ENCODE data around the gene RNF186.
A peak's percentile ranks its signal among the peaks of the same experiment; 100 is the strongest.
"Not testable (repeated sequence)": the region's sequence is repeated elsewhere in the genome, so short reads cannot be mapped to it uniquely, and the experiment has no call there.

Gene RNF186

GRCh38 chr1:19792237-19793002 is 22.7 kb downstream of the RNF186 start:
- H3K27ac ChIP-seq (replicated peaks; ENCODE audit: low read length) = no peak overlapping the region
- no peak overlapping the region for H2BK15ac ChIP-seq (ENCODE audit: low read length)
- H4K91ac ChIP-seq (ENCODE audit: low read depth, low read length, poor library complexity) = no peak overlapping the region
- DNase-seq (ENCODE audit: low spot score) = no peak
- H3K36me3 ChIP-seq (replicated peaks in 1 of 2; ENCODE audit: control insufficient read depth in 2 of 2, insufficient read depth in 2 of 2, low read length in 2 of 2) = no peaks in the 10 kb centered on the region
- H3K4me3 ChIP-seq (ENCODE audit: low read length in 2 of 2) = no peak overlapping the region
- no peak overlapping the region for H3K14ac ChIP-seq (ENCODE audit: low read length)
- no peak overlapping the region for H3K4ac ChIP-seq (ENCODE audit: low read length)
- no peak overlapping the region for H3K4me2 ChIP-seq (ENCODE audit: insufficient read depth, low read length, poor library complexity, severe bottlenecking)
- no peak overlapping the region for H2BK5ac ChIP-seq (ENCODE audit: low read length)
- H2AK5ac ChIP-seq (ENCODE audit: low read depth, low read length) = no peak overlapping the region
- no peak overlapping the region for H3K9ac ChIP-seq (ENCODE audit: low read depth, low read length, poor library complexity)
- H3K9me3 ChIP-seq (replicated peaks in 1 of 2; ENCODE audit: control insufficient read depth in 2 of 2, insufficient read depth in 1 of 2, low read depth in 1 of 2, low read length in 2 of 2) = no peaks in the 10 kb centered on the region
- no peak overlapping the region for H2BK120ac ChIP-seq (ENCODE audit: low read depth, low read length)
- H2AFZ ChIP-seq (ENCODE audit: low read length) = no peak overlapping the region
- H4K8ac ChIP-seq (ENCODE audit: low read depth, low read length) = no peak overlapping the region
- no peak overlapping the region for H3K23ac ChIP-seq (ENCODE audit: low read depth, low read length, poor library complexity)
- no peak overlapping the region for H3K18ac ChIP-seq (ENCODE audit: low read length)
- H3K4me1 ChIP-seq (ENCODE audit: control insufficient read depth in 2 of 2, insufficient read depth in 1 of 2, low read depth in 1 of 2, low read length in 2 of 2) = no peaks in the 10 kb centered on the region
- no peaks in the 10 kb centered on the region for H3K79me1 ChIP-seq (ENCODE audit: low read depth, low read length)
- H2BK12ac ChIP-seq (ENCODE audit: low read length) = no peak overlapping the region
- no CpG with 5 or more reads among the region's 4 CpGs for WGBS, 2 donors (ENCODE audit: extremely low coverage in 2 of 2, insufficient read length in 2 of 2, insufficient replicate concordance in 1 of 2)
- peaks cover 0 to 11% (median 0%) of the 10 kb centered on the region in 3 experiments for H3K27me3 ChIP-seq (ENCODE audit: control insufficient read depth in 3 of 3, insufficient read depth in 3 of 3, low read depth in 1 of 3, low read length in 3 of 3)

- H3K4me1 ChIP-seq (ENCODE audit: control insufficient read depth in 2 of 2, insufficient read depth in 1 of 2, low read depth in 1 of 2, low read length in 2 of 2); H3K9ac ChIP-seq (ENCODE audit: low read depth, low read length, poor library complexity); H2BK12ac ChIP-seq (ENCODE audit: low read length); H3K18ac ChIP-seq (ENCODE audit: low read length); H3K9me3 ChIP-seq (replicated peaks in 1 of 2; ENCODE audit: control insufficient read depth in 2 of 2, insufficient read depth in 1 of 2, low read depth in 1 of 2, low read length in 2 of 2); H3K4ac ChIP-seq (ENCODE audit: low read length); H3K79me1 ChIP-seq (ENCODE audit: low read depth, low read length); H2AFZ ChIP-seq (ENCODE audit: low read length); H3K4me2 ChIP-seq (ENCODE audit: insufficient read depth, low read length, poor library complexity, severe bottlenecking); H4K91ac ChIP-seq (ENCODE audit: low read depth, low read length, poor library complexity); H2BK15ac ChIP-seq (ENCODE audit: low read length); H3K14ac ChIP-seq (ENCODE audit: low read length); H3K27ac ChIP-seq (replicated peaks; ENCODE audit: low read length); H3K36me3 ChIP-seq (replicated peaks in 1 of 2; ENCODE audit: control insufficient read depth in 2 of 2, insufficient read depth in 2 of 2, low read length in 2 of 2); H2BK120ac ChIP-seq (ENCODE audit: low read depth, low read length); H3K4me3 ChIP-seq (ENCODE audit: low read length in 2 of 2); H2BK5ac ChIP-seq (ENCODE audit: low read length); H4K8ac ChIP-seq (ENCODE audit: low read depth, low read length); H2AK5ac ChIP-seq (ENCODE audit: low read depth, low read length); DNase-seq (ENCODE audit: low spot score); H3K23ac ChIP-seq (ENCODE audit: low read depth, low read length, poor library complexity): not testable (repeated sequence)
- WGBS, 2 donors (ENCODE audit: extremely low coverage in 2 of 2, insufficient read length in 2 of 2, insufficient replicate concordance in 1 of 2) = no CpG with 5 or more reads among the region's 9 CpGs
- peaks cover 0 to 22% (median 0%) of the 10 kb centered on the region in 3 experiments for H3K27me3 ChIP-seq (ENCODE audit: control insufficient read depth in 3 of 3, insufficient read depth in 3 of 3, low read depth in 1 of 3, low read length in 3 of 3)
These were observed 24.8 kb downstream of the RNF186 start for GRCh38 chr1:19790061-19790975.

GRCh38 chr1:19786988-19787423 is 28.1 kb downstream of the RNF186 start:
- no peaks in the 10 kb centered on the region for H3K4me1 ChIP-seq (ENCODE audit: control insufficient read depth in 2 of 2, insufficient read depth in 1 of 2, low read depth in 1 of 2, low read length in 2 of 2)
- no CpG with 5 or more reads among the region's 9 CpGs for WGBS, 2 donors (ENCODE audit: extremely low coverage in 2 of 2, insufficient read length in 2 of 2, insufficient replicate concordance in 1 of 2)
- no peak overlapping the region for H3K9ac ChIP-seq (ENCODE audit: low read depth, low read length, poor library complexity)
- no peak overlapping the region for H4K8ac ChIP-seq (ENCODE audit: low read depth, low read length)
- H3K18ac ChIP-seq (ENCODE audit: low read length) = peak overlapping the region; percentile 45
- no peak overlapping the region for H3K4me3 ChIP-seq (ENCODE audit: low read length in 2 of 2)
- no peaks in the 10 kb centered on the region for H3K36me3 ChIP-seq (replicated peaks in 1 of 2; ENCODE audit: control insufficient read depth in 2 of 2, insufficient read depth in 2 of 2, low read length in 2 of 2)
- H3K23ac ChIP-seq (ENCODE audit: low read depth, low read length, poor library complexity) = no peak overlapping the region
- no peak overlapping the region for H3K14ac ChIP-seq (ENCODE audit: low read length)
- no peak overlapping the region for H2BK12ac ChIP-seq (ENCODE audit: low read length)
- peaks cover 0 to 33% (median 0%) of the 10 kb centered on the region in 3 experiments for H3K27me3 ChIP-seq (ENCODE audit: control insufficient read depth in 3 of 3, insufficient read depth in 3 of 3, low read depth in 1 of 3, low read length in 3 of 3)
- no peak overlapping the region for H3K4me2 ChIP-seq (ENCODE audit: insufficient read depth, low read length, poor library complexity, severe bottlenecking)
- H2AFZ ChIP-seq (ENCODE audit: low read length) = no peak overlapping the region
- no peak overlapping the region for H2BK120ac ChIP-seq (ENCODE audit: low read depth, low read length)
- no peak overlapping the region for H4K91ac ChIP-seq (ENCODE audit: low read depth, low read length, poor library complexity)
- DNase-seq (ENCODE audit: low spot score) = no peak
- no peaks in the 10 kb centered on the region for H3K79me1 ChIP-seq (ENCODE audit: low read depth, low read length)
- no peaks in the 10 kb centered on the region for H3K9me3 ChIP-seq (replicated peaks in 1 of 2; ENCODE audit: control insufficient read depth in 2 of 2, insufficient read depth in 1 of 2, low read depth in 1 of 2, low read length in 2 of 2)
- no peak overlapping the region for H2BK5ac ChIP-seq (ENCODE audit: low read length)
- H3K27ac ChIP-seq (replicated peaks; ENCODE audit: low read length) = no peak overlapping the region
- no peak overlapping the region for H3K4ac ChIP-seq (ENCODE audit: low read length)
- no peak overlapping the region for H2BK15ac ChIP-seq (ENCODE audit: low read length)
- no peak overlapping the region for H2AK5ac ChIP-seq (ENCODE audit: low read depth, low read length)

GRCh38 chr1:19785660-19786059 is 29.4 kb downstream of the RNF186 start:
- Histone ChIP-seq H3K4me2 (ENCODE audit: insufficient read depth, low read length, poor library complexity, severe bottlenecking) (no peak overlapping the region), H3K27ac (replicated peaks; ENCODE audit: low read length) (no peak overlapping the region), H4K8ac (ENCODE audit: low read depth, low read length) (no peak overlapping the region), H3K4me3 (ENCODE audit: low read length in 2 of 2) (no peak overlapping the region), H2AK5ac (ENCODE audit: low read depth, low read length) (no peak overlapping the region), H3K9me3 (replicated peaks in 1 of 2; ENCODE audit: control insufficient read depth in 2 of 2, insufficient read depth in 1 of 2, low read depth in 1 of 2, low read length in 2 of 2) (no peaks in the 10 kb centered on the region), H3K9ac (ENCODE audit: low read depth, low read length, poor library complexity) (no peak overlapping the region), H3K27me3 (ENCODE audit: control insufficient read depth in 3 of 3, insufficient read depth in 3 of 3, low read depth in 1 of 3, low read length in 3 of 3) (peaks cover 0 to 34% (median 0%) of the 10 kb centered on the region in 3 experiments), H3K18ac (ENCODE audit: low read length) (no peak overlapping the region), H3K36me3 (replicated peaks in 1 of 2; ENCODE audit: control insufficient read depth in 2 of 2, insufficient read depth in 2 of 2, low read length in 2 of 2) (no peaks in the 10 kb centered on the region), H2AFZ (ENCODE audit: low read length) (no peak overlapping the region), H3K23ac (ENCODE audit: low read depth, low read length, poor library complexity) (no peak overlapping the region), H2BK5ac (ENCODE audit: low read length) (no peak overlapping the region), H4K91ac (ENCODE audit: low read depth, low read length, poor library complexity) (no peak overlapping the region), H3K79me1 (ENCODE audit: low read depth, low read length) (no peaks in the 10 kb centered on the region), H2BK15ac (ENCODE audit: low read length) (no peak overlapping the region), H3K4me1 (ENCODE audit: control insufficient read depth in 2 of 2, insufficient read depth in 1 of 2, low read depth in 1 of 2, low read length in 2 of 2) (no peaks in the 10 kb centered on the region), H2BK120ac (ENCODE audit: low read depth, low read length) (no peak overlapping the region), H3K4ac (ENCODE audit: low read length) (no peak overlapping the region), H3K14ac (ENCODE audit: low read length) (no peak overlapping the region), H2BK12ac (ENCODE audit: low read length) (no peak overlapping the region)
- WGBS, 2 donors (ENCODE audit: extremely low coverage in 2 of 2, insufficient read length in 2 of 2, insufficient replicate concordance in 1 of 2) = no CpG with 5 or more reads among the region's 4 CpGs
- DNase-seq (ENCODE audit: low spot score) = no peak

Data from neuronal stem cell (in vitro differentiated cells).